Suppressor macrophage (primary cell): ENCODE results near the gene SLC9A5.

Source experiments
- DNase-seq, 4 experiments: peaks; one replicate each; pipeline ENCODE4 v3.0.0-alpha.2; 2020 to 2022

SLC9A5 gene

GRCh38 chr16:67238806-67239470 is 9.8 kb upstream of the SLC9A5 start:
- no peak for DNase-seq

- DNase-seq, result no peak
Observed at GRCh38 chr16:67240506-67240905, 8.3 kb upstream of the SLC9A5 start.

GRCh38 chr16:67241008-67241900 is 7.5 kb upstream of the SLC9A5 start:
- DNase-seq, result peak; percentile 26 to 79 (median 70)

GRCh38 chr16:67242138-67242730 is 6.5 kb upstream of the SLC9A5 start:
- peak in 2 of 4 experiments; percentile 21 to 26 for DNase-seq

- DNase-seq, result peak; percentile 73 to 84 (median 80)
Observed at GRCh38 chr16:67243481-67243880, 5.3 kb upstream of the SLC9A5 start.

GRCh38 chr16:67244387-67245185 is 4.2 kb upstream of the SLC9A5 start:
- peak; percentile 91 to 98 (median 96) for DNase-seq

GRCh38 chr16:67245186-67245585 is 3.6 kb upstream of the SLC9A5 start:
- no peak for DNase-seq

- DNase-seq, result no peak
Observed at GRCh38 chr16:67245674-67246080, 3.1 kb upstream of the SLC9A5 start.

- peak; percentile 64 to 88 (median 82) for DNase-seq
Observed at GRCh38 chr16:67246081-67246755, 2.6 kb upstream of the SLC9A5 start.

- no peak for DNase-seq
Observed at GRCh38 chr16:67246756-67247191, 2.0 kb upstream of the SLC9A5 start.

GRCh38 chr16:67247192-67248072 is 1.3 kb upstream of the SLC9A5 start, which contains the start of gene FHOD1:
TSS of gene FHOD1 (minus strand) at chr16:67247481. CDS start at chr16:67247410, 71 bp downstream.
- DNase-seq, result peak; percentile 97 to 99 (median 98)

GRCh38 chr16:67248073-67248400 is 742 bp upstream of the SLC9A5 start:
- DNase-seq, result no peak

- DNase-seq, result no peak
Observed at GRCh38 chr16:67249178-67250044, 632 bp downstream of the SLC9A5 start.

- no peak for DNase-seq
Observed at GRCh38 chr16:67250045-67250327, 1.2 kb downstream of the SLC9A5 start.

GRCh38 chr16:67252609-67253497 is 4.1 kb downstream of the SLC9A5 start:
- no peak for DNase-seq

GRCh38 chr16:67254801-67255552 is 6.2 kb downstream of the SLC9A5 start:
- no peak for DNase-seq

- DNase-seq, result no peak
Observed at GRCh38 chr16:67255553-67256221, 6.9 kb downstream of the SLC9A5 start.
